Stimulated activated CD8-positive, alpha-beta memory T cell treated with anti-CD3 and anti-CD28 coated beads, Interleukin-15, amount 100 ng/mL, for 48 hours (primary cell): ENCODE measurements around the gene TSPOAP1.

Experiments
- DNase-seq, 2 donors: peaks; one replicate each; pipeline ENCODE4 v3.0.0-alpha.2; 2020; ENCODE audit warnings: low read depth in 2 of 2

Gene TSPOAP1

DNA sequence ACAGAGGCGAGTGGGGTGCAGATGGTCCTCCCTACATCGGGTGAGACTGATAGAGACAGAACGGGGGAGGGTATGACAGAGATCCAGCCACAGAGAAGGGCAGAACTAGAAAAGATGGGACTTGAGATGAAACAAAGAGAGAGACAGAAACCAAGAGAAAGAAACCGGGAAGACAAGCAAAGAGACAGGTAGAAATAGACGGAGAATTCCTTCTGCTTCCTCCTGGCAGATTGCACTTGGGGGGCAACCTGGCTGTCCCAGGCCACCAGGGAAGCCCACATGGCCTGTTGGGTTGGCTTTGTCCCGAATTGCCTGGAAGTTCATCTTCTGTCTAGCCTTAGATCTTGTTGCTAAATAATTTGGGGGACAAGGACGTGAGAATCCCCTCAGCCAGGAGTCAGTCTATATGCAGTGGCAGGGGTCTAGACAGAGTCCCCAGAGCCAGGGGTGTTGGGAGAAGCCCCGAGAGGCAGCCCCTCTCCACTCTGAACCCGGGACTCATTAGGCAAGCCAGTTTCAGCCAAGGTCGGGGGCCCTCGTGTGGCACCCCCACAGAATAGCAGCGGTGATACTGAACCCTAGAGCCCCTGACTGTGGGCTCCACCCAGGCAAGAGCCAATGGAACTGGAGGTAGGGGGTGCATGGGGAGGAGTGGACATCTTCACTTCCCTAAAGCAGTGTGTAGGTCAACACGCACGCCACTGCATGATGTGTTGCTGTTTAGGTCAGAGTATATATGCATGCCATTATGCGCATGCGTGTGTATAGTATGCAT, 627 bp upstream of the TSPOAP1 start:
- peak; percentile 84 to 86 for DNase-seq

DNA sequence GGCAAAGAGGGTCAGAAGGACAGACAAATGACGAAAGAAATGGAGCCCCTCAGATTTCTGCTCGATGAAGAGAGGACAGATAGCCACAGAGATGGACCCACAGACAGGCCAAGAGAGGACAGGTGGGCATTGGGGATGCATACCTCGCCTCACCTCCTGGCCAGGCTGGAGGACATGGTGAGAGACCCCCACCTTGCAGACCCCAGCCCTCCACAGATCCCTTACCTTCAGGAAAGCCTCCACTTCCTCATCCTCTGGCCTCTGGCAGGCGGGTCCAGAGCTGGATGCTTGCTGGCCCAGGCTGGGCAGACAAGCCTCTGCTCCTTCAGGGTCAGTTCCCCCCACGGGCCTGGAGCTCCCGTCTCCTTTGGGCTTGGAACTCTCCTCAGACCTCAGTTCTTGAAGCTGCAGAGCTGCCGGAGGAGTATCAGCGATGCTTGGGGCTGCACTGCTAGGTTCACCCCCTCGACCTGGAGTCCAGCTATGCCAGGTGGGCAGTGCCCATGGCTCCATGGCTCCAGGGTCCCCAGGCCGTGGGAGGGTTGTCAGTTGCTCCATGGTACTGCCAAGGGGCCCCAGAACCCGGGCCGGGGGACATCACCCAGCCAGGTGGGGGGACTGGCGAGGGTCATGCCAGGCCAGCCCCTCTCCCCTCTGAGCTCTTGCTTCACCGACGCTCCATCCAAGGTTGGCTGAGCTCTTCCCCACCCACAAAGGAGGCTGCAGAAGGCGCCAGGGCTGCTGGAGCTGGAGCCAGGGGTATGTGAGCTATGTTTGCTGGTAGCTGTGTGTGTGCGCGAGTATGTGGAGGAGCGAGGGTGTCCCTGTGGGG, 1.0 kb downstream of the TSPOAP1 start:
- no peak for DNase-seq

DNA sequence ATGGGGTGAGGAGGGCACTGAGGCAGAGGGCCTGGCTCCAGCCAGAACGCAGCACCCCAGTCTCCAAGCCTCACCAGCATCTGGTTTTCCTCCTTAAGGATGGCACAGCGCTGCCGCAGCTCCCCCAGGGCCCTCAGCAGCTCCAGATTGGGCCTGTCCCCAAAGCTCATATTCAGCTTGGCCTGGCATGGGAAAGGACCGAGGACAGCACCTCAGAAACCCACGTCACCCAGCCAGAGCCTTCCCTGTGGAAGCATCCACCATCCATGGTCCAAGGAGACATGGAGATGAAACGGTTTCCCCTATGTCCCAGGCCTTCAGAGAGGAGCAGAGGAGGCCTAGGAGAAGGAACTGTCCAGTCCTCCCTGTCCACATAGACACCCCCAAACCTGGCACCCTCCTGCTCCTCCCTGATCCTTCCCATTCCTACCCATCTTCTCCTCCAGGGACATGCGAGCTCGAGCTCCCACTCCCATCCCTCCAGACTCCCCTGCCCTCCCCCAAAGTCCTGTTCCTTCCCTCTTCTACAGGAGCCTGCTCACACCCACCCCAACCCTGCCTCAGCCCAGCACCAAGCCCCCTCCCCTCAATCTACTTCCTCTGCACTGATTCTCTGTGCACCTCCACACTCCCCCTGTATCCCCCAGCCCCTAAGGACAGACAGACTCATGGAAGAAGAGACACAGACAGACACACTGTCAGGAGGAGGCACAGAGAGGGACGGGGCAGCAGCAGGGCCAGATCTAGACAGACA, 1.8 kb downstream of the TSPOAP1 start:
- no peak for DNase-seq

DNA sequence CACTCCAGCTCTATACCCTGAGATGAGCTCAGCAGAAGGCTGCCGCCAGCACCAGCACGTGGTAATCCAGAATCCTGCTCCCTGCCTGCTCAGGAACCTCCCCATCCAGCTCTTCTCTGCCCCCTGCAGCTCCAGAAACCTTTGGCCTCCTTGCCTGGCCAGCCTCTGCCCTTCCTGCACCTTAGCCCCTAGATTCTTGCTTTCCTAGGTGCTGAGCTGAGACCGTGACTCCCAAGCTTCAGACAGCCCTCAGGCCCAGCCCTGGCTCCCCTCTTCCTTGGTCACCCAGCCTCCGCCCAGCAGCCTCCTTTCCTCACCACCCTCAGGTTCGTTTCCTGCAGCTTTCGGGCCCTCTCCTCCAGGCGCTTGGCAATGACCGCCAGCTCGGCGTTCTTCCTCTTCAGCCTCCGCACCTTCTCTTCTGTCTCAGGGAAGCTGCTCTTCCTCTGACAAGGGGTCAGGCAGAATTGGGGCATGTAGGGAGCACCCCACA, 2.6 kb downstream of the TSPOAP1 start:
- DNase-seq, result no peak

DNA sequence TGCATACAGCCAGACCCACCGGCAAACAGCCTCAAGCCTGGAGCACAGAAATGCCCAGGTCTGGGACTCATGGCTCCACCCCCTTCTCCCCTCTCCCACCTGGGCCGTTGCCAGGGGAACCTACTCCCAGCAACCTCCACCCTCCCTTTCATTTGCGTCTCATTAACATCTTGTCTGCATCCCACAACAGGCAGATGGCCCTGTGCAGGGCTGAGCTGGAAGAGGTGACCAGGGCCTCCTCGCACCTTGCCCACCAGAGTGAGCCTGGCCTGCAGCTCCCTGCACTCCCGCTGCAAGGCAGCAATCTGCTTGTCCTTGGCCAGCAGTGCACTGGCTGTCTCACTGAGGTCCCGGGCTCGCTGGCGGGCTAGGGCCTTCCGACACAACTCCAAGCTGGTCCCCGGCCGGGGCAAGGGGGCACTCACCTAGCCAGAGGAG, 3.3 kb downstream of the TSPOAP1 start:
- DNase-seq, result no peak

DNA sequence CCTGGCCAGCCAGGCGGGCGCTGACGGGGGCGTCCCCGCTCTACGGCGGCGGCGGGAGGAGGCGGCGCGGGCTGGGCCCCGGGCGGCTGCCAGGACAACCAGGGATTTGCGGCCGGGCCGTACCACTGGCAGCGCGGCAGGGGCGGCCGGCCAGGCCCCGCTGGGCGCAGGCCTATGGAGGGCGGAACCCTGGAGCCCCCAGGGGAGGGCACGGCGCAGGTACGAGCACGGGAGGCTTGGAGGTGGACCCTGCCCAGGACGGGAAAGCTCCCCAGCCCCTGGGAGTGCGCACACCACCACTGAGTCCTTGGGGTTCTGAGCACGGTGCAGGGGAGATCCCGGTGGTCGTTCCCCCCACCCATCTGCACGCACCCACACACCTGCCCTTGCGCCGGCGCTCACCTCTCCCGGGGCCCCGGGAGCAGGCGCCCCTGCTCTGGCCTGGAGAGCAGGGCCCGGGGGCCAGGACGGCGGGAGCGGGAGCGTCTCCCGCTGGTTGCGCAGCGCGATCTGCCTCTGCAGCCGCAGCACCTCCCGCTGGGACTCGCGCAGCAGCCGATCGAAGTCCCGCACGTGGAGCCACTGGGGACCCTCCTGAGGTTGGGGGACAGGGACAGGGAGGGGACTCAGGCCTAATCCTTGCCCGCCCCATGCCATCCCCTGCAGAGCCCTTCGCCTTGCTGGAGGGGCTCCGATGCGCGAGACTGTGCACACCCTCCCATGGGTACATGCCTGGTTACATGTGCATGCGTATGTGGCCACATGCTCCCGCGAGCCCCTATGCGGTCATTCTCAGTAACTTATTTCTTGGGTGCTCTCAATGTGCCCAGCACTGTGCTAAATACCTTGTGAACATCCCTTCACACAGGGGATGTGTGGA, 3.9 kb downstream of the TSPOAP1 start:
- DNase-seq, result no peak

DNA sequence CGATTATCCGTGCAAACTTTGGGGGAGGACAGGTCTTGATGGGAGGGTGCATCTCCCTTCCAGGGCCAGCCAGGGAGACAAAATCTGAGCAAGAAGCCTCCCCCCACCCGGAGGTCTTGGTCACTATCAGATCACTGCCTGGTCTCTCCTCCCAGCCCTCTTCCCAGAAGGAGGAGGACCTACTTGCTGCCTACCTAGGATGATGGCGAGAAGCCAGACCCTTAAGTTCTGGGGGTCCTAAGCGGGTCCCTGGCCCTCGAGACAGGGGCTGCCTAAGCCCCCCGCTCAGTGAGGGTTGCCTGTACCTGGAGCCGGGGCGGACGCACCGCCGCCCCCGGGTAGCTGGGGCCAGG, 4.6 kb downstream of the TSPOAP1 start:
- DNase-seq, result no peak

DNA sequence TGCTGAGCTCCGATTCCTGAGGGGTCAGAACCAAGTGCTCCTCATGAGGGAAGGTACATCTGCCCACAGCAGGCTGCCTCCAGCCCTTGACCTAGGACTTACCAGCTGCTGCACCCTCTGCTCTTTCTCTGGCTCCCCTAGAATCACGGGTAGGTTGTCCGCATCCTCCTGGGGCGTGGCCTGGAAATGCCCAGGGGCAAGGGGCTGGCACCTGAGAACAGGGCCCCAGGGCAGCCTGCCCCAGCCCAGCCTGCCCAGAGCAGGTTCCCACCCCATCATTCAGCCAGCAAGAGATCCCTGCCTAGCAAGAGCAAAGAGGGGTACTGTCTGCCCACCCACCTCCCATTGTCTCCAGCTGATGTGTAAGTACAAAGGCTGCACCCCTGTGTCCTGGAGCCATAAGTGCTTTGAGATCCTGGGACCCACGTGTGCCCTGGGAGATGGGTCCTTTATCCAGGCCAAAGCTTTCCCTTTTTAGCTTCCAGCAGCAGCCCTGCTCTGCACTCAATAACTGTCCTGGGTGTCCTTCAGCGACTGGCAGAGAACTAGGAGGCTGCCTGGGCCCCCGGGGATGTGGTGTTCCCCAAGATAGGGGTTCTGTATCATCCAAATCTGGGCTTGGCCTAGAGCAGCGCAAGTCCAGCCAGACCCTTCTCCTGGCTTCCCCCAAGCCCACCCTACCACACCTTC, 5.1 kb downstream of the TSPOAP1 start:
- no peak for DNase-seq

DNA sequence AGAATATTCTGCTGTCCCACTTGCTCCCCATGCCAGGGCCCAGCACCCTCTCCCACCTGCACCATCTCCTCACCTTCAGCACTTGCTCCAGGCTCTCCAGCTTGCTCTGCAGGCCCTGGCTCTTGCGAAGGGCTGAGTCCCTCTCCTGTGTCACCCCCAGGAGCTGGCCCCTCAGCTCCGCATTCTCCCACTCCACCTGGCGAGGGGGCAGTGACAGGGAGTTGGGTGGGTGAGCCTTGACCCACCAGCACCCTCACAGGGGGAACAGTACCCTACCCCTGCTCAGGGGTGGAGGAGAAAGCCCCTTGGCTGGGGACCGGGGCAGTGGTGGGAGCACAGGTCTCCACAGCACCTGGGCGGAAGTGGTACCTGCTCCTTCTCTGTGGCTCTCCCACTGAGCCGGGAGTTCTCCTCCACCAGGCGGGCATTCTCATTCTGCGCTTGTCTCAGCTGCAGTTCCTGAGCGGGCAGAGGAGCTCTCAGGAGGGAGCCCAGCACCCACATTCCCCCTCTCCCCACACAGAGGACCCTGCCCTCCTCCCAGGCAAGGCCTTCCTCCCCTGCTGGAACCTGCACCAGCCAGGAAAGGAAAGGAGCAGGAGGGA, 5.9 kb downstream of the TSPOAP1 start:
- DNase-seq, result no peak

DNA sequence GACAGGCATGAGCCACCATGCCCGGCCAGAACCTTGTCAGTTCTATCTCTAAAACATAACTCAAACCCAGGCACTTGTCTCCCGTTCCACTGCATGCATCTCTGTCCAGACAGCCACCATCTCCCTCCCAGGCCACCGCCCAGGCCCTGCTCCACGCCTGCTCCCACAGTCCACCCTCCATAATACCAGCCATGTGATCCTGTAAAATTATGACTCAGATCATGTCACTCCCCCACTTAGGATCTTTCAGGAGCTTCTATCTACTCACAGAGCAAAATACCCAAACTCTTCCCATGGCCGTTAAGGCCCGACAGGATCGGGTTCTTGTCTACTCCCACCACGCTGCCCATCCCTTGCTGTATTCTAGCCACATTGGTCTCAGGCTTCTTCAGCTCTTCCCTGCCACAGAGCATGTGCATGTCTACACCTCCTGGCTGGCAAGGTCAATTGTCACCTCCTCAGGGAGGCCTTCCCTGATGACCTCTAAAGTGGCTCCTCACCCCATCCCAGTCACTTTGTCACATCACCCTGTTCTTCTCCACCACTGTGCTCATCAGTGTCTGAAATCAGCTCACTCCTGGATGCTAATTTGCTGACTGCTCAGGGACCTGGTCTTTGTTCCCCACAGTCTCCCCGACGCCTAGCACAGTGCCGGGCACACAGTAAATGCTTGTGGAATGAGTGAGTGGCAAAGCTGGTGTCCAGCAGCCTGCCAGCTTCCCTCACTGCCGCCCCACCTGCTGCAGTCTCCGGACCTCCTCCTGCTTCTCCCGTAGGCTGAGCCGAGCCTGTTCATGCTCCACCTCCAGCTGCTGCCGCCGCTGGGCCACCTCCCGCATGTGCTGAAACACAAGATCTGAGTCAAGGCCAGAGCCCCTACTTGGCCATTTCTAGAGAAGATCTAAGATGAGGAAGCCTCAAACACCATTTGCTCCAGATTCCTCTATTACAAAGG, 6.7 kb downstream of the TSPOAP1 start:
- no peak for DNase-seq

DNA sequence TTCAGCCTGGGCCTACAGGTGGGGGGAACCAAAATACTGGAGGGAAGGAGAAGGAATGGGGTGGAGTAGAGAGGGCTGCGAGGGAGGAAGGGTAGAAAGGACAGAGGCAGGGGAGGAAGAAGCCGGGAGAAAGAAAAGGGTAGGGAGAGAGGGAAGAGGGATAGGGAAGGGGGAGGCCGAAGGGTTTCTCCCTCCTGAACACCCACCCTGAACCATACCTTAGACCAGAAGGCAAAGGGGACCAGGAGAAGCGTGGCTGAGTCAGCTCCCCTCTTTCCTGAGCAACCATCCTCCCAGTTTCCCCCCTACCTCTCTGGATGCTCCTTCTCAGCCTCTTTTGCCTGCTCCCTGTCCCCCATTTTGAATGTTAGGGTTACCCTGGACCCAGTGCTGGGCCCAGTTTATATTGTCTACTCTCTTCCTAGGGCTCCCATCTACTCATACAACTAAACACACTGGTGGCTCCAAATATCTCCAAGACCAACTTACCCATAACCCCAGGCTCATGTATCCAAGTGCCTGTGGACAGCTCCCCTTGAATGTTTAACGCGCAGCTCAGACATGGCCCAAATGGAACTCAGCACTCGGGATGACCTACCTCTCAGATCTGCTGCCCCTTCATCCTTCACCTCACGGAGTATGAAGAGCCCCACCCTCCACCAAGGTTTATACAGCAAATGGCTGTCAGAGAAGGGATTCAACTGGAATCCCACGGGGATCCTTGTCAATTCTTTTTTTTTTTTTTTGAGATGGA, 7.8 kb downstream of the TSPOAP1 start:
- DNase-seq, result no peak

DNA sequence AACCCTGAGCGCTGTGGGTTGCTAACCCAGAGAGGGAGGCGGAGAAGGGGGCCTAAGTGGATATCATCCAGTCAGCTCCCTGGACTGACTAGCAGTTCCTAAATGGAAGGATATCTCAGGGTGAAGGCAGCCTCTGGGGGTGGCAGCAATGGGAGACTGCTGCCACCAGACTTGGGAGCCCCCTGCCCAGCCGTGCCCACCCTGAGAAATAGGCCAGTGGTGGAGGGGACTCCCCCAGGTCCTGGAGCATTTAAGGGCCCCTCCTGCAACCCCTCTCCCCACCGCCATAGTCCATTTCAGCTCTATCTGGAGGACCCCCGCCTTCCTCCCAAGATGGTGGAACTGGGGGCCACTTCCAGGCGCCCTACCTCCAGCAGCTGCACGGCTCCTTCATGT, 8.4 kb downstream of the TSPOAP1 start:
- no peak for DNase-seq

DNA sequence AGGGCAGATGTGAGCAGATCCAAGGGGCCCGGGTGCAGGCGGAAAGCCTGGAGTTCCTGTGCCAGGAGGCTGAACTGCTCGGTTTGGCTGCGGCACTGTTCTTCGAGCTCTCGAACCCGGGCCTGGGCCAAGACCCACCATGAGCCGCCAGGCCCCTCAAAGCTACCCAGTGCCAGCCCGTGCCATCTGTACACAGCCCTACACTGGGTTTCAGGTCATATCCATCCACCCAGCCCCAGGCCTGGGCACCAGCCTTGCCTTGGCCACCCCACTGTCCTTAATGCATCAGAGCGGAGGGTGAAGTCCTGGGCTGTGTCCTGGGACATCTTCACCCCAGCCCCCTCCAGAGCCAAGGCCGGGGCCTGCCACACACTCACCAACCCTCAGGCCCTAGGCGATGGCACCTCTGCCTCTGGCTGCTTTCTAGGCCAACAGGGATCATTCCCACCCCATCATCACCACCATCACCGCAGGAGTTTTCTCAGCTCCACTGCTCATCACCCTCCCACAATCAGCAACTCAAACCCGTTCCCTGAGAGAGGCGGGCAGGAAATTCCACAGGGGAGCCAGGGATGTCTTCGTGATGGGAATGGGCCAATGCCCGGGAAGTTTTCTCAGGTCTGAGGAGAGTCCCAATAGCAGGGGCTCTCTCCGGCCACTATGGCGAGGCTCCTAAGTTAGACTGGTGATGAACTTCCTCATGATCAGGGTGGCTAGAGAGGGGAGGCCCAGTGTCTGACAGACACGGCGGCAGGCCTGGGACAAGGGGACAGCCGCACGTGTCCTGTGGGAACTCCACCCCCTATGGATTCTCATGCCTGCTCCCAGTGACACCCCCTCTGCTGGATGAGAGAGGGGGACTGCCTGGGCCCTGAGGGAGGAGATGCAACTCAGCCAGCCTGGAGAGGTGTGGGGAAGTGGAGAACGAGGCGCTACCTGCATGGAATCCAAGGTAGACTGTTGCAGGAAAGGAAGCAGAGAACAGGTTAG, 9.1 kb downstream of the TSPOAP1 start:
- DNase-seq, result no peak

DNA sequence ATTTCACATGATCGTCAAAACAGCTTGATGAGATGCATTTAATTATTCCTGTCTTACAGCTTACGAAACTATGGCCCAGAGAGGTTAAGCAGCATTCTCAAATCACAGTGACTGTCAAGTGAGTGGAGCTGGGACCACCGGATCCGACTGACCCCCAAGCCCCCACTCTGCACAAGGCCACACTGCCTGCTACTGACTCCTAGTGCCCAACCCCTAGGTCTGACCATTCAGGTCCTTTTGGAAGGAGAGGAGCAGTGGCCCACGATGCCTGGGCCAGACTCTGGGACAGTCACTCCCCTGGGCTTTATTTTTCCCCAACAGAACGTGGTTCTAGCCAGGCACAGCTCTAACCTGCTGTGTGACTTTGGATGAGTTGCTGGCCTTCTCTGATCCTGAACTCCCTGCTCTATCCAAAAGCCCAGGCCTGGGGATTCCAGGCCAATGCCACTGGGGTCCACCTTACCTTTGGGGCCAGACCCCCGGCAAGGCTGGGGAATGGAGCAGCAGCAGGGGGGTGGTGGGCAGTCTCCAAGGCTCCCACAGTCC, 9.9 kb downstream of the TSPOAP1 start:
- no peak for DNase-seq

DNA sequence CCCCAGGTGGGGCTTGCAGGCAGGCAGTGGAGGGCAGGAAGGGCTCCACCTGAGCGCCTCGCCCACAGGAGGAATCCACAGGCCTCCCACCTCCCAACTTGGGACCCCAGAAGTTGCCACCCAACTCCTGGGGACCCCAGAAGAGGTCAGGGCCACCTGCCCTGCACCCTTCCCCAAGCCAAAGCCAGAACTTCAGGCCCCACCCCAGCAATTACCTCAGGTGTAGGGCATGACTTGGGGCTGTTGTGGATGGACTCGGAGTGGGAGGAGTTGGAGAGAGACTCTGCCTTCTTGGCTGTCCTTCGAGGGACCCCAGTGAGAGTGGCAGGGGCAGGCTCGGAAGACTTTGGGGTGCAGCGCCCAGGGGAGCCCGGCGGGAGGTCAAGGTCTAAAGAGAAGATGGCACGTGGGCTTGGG, 10.5 kb downstream of the TSPOAP1 start:
- no peak for DNase-seq

DNA sequence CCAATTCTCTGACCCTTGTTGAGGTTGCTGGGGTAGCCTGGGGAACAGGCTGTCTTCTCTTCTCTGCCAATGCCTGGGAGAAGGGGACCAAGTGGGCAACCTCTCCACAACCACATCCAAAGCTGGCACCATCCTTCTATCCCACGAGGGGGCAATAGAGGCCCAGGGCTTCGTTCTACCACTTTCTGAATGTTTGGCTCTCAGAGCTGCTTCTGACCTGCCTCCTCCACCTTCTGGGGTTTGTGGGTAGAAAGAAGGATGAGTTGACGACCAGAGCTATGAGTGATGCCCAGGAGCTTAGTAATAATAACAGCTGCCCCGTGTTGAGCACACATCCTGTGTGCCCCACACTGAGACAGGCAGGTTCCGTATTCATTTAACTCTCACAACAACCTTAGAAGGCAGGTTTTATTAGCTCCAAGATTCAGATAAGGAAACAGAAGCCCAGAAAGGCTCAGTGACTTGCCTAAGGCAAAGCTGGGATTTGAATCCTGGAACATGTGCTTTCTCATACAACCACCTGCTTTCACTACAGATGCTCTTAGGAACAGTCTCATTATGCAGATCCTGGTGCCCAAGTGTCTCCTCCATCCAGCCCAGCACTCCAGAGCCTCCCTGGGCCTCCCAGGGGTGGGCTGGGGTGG, 11.1 kb downstream of the TSPOAP1 start:
- peak; percentile 69 for DNase-seq
